HepG2 (cell line): ENCODE data around the gene URM1. TPM values are rescaled to one million over a fixed set of nuclear protein-coding genes. Genes with fewer than 3 reads are reported as not detected.
A peak's percentile ranks its signal among the peaks of the same experiment; 100 is the strongest.

ENCODE experiments used
- ARID2 ChIP-seq: sonication (generic); formaldehyde crosslinking; IDR thresholded peaks from 2 replicates; pipeline ENCODE4 v1.8.1; 2022; ENCODE audit warnings: mild to moderate bottlenecking, missing genetic modification reagents, borderline replicate concordance
- BHLHE40 ChIP-seq: IDR thresholded peaks from 2 replicates; pipeline ENCODE4 v1.6.1; 2011; ENCODE audit warnings: low read length, improper control_type of control experiment
- BORCS8-MEF2B ChIP-seq: sonication (generic); formaldehyde crosslinking; IDR thresholded peaks from 2 replicates; pipeline ENCODE4 v1.8.0; 2022; ENCODE audit warnings: mild to moderate bottlenecking, missing genetic modification reagents
- CTCF ChIP-seq: sonication (generic); formaldehyde crosslinking; IDR thresholded peaks from 2 replicates; pipeline ENCODE4 v1.5.0; 2020; ENCODE audit warnings: mild to moderate bottlenecking, missing genetic modification reagents, moderate library complexity
- DMAP1 ChIP-seq: IDR thresholded peaks from 2 replicates; pipeline ENCODE4 v1.6.1; 2016
- DNMT1 ChIP-seq: sonication (generic); formaldehyde crosslinking; IDR thresholded peaks from 2 replicates; pipeline ENCODE4 v1.5.1; 2020; ENCODE audit warnings: mild to moderate bottlenecking, missing genetic modification reagents
- ERF ChIP-seq: IDR thresholded peaks from 2 replicates; pipeline ENCODE4 v1.6.1; 2018; ENCODE audit warnings: missing biosample characterization, missing genetic modification reagents
- HES4 ChIP-seq: sonication (generic); formaldehyde crosslinking; IDR thresholded peaks from 2 replicates; pipeline ENCODE4 v1.9.0; 2021; ENCODE audit warnings: mild to moderate bottlenecking, missing genetic modification reagents, borderline replicate concordance
- KDM5B ChIP-seq: sonication (generic); formaldehyde crosslinking; IDR thresholded peaks from 2 replicates; pipeline ENCODE4 v1.4.0; 2020; ENCODE audit warnings: missing genetic modification reagents, mild to moderate bottlenecking, borderline replicate concordance
- MEF2D ChIP-seq: sonication (generic); formaldehyde crosslinking; IDR thresholded peaks from 2 replicates; pipeline ENCODE4 v1.5.1; 2020; ENCODE audit warnings: mild to moderate bottlenecking, missing genetic modification reagents
- MTA1 ChIP-seq: sonication (generic); formaldehyde crosslinking; IDR thresholded peaks from 2 replicates; pipeline ENCODE4 v1.4.0; 2020; ENCODE audit warnings: missing genetic modification reagents, mild to moderate bottlenecking, borderline replicate concordance
- NFE2 ChIP-seq: sonication (generic); formaldehyde crosslinking; IDR thresholded peaks from 2 replicates; pipeline ENCODE4 v1.4.0; 2020; ENCODE audit warnings: missing genetic modification reagents
- POGK ChIP-seq: sonication (generic); formaldehyde crosslinking; conservative IDR thresholded peaks from 2 replicates; pipeline ENCODE4 v1.8.0; 2022; ENCODE audit warnings: mild to moderate bottlenecking, moderate library complexity, missing genetic modification reagents
- RFXANK ChIP-seq: IDR thresholded peaks from 2 replicates; pipeline ENCODE4 v1.6.1; 2016
- RORA ChIP-seq: sonication (generic); formaldehyde crosslinking; IDR thresholded peaks from 2 replicates; pipeline ENCODE4 v1.5.0; 2020; ENCODE audit warnings: mild to moderate bottlenecking, missing genetic modification reagents, moderate library complexity
- SALL1 ChIP-seq: sonication (generic); formaldehyde crosslinking; IDR thresholded peaks from 2 replicates; pipeline ENCODE4 v1.8.0; 2022; ENCODE audit warnings: mild to moderate bottlenecking, missing genetic modification reagents
- SNAPC2 ChIP-seq: sonication (generic); formaldehyde crosslinking; IDR thresholded peaks from 2 replicates; pipeline ENCODE4 v1.8.1; 2022; ENCODE audit warnings: mild to moderate bottlenecking, missing genetic modification reagents
- ZFX ChIP-seq: sonication (generic); formaldehyde crosslinking; IDR thresholded peaks from 2 replicates; pipeline ENCODE4 v1.4.0; 2020; ENCODE audit warnings: mild to moderate bottlenecking, low read depth, missing genetic modification reagents, moderate library complexity
- ZFY ChIP-seq: sonication (generic); formaldehyde crosslinking; IDR thresholded peaks from 2 replicates; pipeline ENCODE4 v1.4.0; 2020; ENCODE audit warnings: missing genetic modification reagents
- ZMYM3 ChIP-seq: sonication (generic); formaldehyde crosslinking; IDR thresholded peaks from 2 replicates; pipeline ENCODE4 v1.5.1; 2020; ENCODE audit warnings: mild to moderate bottlenecking, missing genetic modification reagents
- ZNF180 ChIP-seq: sonication (generic); formaldehyde crosslinking; IDR thresholded peaks from 2 replicates; pipeline ENCODE4 v1.4.0; 2020; ENCODE audit warnings: low read depth, missing genetic modification reagents, borderline replicate concordance
- ZNF263 ChIP-seq: sonication (generic); formaldehyde crosslinking; IDR thresholded peaks from 2 replicates; pipeline ENCODE4 v1.4.0; 2020; ENCODE audit warnings: missing genetic modification reagents
- ZNF331 ChIP-seq: sonication (generic); formaldehyde crosslinking; IDR thresholded peaks from 2 replicates; pipeline ENCODE4 v1.4.0; 2020; ENCODE audit warnings: missing genetic modification reagents
- ZNF350 ChIP-seq: sonication (generic); formaldehyde crosslinking; IDR thresholded peaks from 2 replicates; pipeline ENCODE4 v1.4.0; 2020; ENCODE audit warnings: mild to moderate bottlenecking, low read depth, missing genetic modification reagents, borderline replicate concordance
- ZNF547 ChIP-seq: sonication (generic); formaldehyde crosslinking; IDR thresholded peaks from 2 replicates; pipeline ENCODE4 v1.5.1; 2020; ENCODE audit warnings: mild to moderate bottlenecking, missing genetic modification reagents
- ZNF607 ChIP-seq: sonication (generic); formaldehyde crosslinking; IDR thresholded peaks from 2 replicates; pipeline ENCODE4 v1.5.1; 2020; ENCODE audit warnings: missing genetic modification reagents, mild to moderate bottlenecking, borderline replicate concordance
- ZNF746 ChIP-seq: sonication (generic); formaldehyde crosslinking; IDR thresholded peaks from 2 replicates; pipeline ENCODE4 v1.8.0; 2022; ENCODE audit warnings: mild to moderate bottlenecking, missing genetic modification reagents
- ZNF781 ChIP-seq: sonication (generic); formaldehyde crosslinking; IDR thresholded peaks from 2 replicates; pipeline ENCODE4 v1.5.1; 2020; ENCODE audit warnings: borderline replicate concordance, mild to moderate bottlenecking, missing genetic modification reagents; ENCODE audit errors: not compliant biosample characterization
- polyA plus RNA-seq, 8 experiments: library from polyadenylated mRNA; depleted of rRNA in 3 of 8; stranded (reverse) in 7 of 8; unstranded in 1 of 8; fragments of >200 nt; fragmentation: Illumina TruSeq in 4 of 8; extraction: Trizol in 4 of 8; gene quantifications; 2 replicates each; pipeline versions ENCODE4 v1.2.1 to v1.2.3, GENCODE V29; 2011 to 2016; ENCODE audit warnings: low read depth in 4 of 8, missing spikeins in 1 of 8, mixed read lengths in 1 of 8; ENCODE audit not compliant: insufficient read depth in 1 of 8
- total RNA-seq, 5 experiments: library from RNA; depleted of rRNA; stranded (reverse); fragments of >200 nt; fragmentation: Illumina TruSeq; extraction: Trizol; gene quantifications; 2 replicates each; pipeline ENCODE4 v1.2.3, GENCODE V29; 2016; ENCODE audit warnings: low read depth in 1 of 5

Gene URM1
- total and polyA plus RNA-seq, 2 of the 13 experiments (the other 11 are each of a cell fraction or from before 2014, with no cell fraction given): 37.1 to 41.3 TPM

DNA sequence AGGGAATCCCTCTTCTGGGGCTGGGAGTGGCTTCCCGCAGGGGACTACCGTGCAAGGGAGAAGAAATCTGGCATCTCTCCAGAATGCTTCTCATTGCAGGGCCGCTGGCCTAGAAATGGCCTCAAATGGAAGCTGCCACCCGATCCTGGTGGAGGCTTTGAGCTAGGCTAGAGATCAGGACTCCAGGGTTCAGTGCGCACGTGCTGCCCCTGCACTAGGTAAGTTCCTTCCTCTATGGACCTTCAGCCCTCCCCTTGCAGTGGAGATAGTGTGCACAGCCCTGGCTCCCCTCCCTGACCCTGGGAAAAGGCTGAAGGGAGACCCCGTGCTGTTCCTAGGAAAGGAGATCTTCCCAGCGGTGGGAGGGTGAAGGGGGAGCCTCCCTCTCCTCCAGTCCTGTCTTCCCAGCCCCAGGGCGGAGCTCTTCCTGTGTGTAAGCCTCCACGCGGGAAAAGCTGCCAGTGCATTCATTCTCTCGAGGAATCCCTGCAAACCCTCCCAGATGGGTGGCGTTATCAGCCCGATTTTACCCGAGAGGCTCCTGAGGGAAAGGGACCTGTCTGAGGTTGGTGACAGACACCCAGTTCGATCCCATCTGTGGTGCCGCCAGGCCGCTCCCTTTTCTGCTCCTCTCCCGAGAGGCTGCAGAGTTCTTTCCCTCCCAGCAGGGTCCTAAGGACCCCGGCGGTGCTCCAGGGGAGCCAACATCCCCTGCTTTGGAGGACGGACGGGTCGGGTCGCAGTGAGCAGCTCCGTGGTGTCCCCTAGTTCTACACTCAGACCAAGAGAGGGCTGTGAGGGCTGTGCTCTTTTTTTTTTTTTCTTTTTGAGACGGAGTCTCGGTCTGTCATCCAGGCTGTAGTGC, 48.1 kb downstream of the URM1 start (continued):
- TF ChIP-seq ZFX (CRISPR knock-in tag) (peak; percentile 48; the same call in 1 of the 2 replicates), ZNF781 (peak; percentile 57), ZNF746 (CRISPR knock-in tag) (peak; percentile 49; the same call in 1 of the 2 replicates), ARID2 (CRISPR knock-in tag) (0 out of 2 replicates have a peak, but pooled peaks have one; percentile 42), ZNF350 (CRISPR knock-in tag) (peak; percentile 47; the same call in 1 of the 2 replicates), MEF2D (CRISPR knock-in tag) (0 out of 2 replicates have a peak, but pooled peaks have one; percentile 24), DNMT1 (CRISPR knock-in tag) (0 out of 2 replicates have a peak, but pooled peaks have one; percentile 61), ZNF547 (peak; percentile 19; the same call in 1 of the 2 replicates), ZMYM3 (CRISPR knock-in tag) (0 out of 2 replicates have a peak, but pooled peaks have one; percentile 44), RORA (no peak), RFXANK (CRISPR knock-in tag) (no peak), ZNF180 (CRISPR knock-in tag) (no peak), ZFY (CRISPR knock-in tag) (0 out of 2 replicates have a peak, but pooled peaks have one; percentile 24), BHLHE40 (peak; percentile 60), ZNF263 (CRISPR knock-in tag) (0 out of 2 replicates have a peak, but pooled peaks have one; percentile 11), ZNF607 (CRISPR knock-in tag) (0 out of 2 replicates have a peak, but pooled peaks have one; percentile 51), SALL1 (CRISPR knock-in tag) (peak; percentile 20; the same call in 1 of the 2 replicates), POGK (no peak), HES4 (CRISPR knock-in tag) (no peak), BORCS8-MEF2B (CRISPR knock-in tag) (0 out of 2 replicates have a peak, but pooled peaks have one; percentile 36), MTA1 (CRISPR knock-in tag) (peak; percentile 45; the same call in 1 of the 2 replicates), KDM5B (CRISPR knock-in tag) (peak; percentile 63; the same call in 1 of the 2 replicates), SNAPC2 (CRISPR knock-in tag) (0 out of 2 replicates have a peak, but pooled peaks have one; percentile 55), CTCF (CRISPR knock-in tag) (no peak), ZNF331 (CRISPR knock-in tag) (no peak), NFE2 (CRISPR knock-in tag) (no peak), ERF (CRISPR knock-in tag) (0 out of 2 replicates have a peak, but pooled peaks have one; percentile 24), DMAP1 (CRISPR knock-in tag) (0 out of 2 replicates have a peak, but pooled peaks have one; percentile 7)
